Mucosa of descending colon (tissue), 3 donors: Measurements from ENCODE around the gene ADAMTSL1. TPM values are rescaled to one million over a fixed set of nuclear protein-coding genes. Genes with fewer than 3 reads are reported as not detected.

Source experiments
- ATAC-seq: fragments of 200-7000 bp; cut with Tn5 transposase; one replicate; pipeline ENCODE4 v1.9.1; 2020; ENCODE audit warnings: mild to moderate bottlenecking, moderate library complexity
- DNase-seq, 3 donors: peaks; one replicate each; pipeline ENCODE4 v3.0.0-alpha.2; 2020
- H3K36me3 ChIP-seq: fragments of 200-600 bp; one replicate; pipeline ENCODE4 v1.8.0; 2021; ENCODE audit warnings: low read depth, mild to moderate bottlenecking
- H3K4me1 ChIP-seq: fragments of 200-600 bp; one replicate; pipeline ENCODE4 v1.8.0; 2021; ENCODE audit warnings: low read depth, mild to moderate bottlenecking
- H3K4me3 ChIP-seq: fragments of 200-600 bp; one replicate; pipeline ENCODE4 v1.8.0; 2021; ENCODE audit warnings: mild to moderate bottlenecking
- H3K9me3 ChIP-seq: fragments of 200-600 bp; one replicate; pipeline ENCODE4 v1.8.0; 2021; ENCODE audit warnings: mild to moderate bottlenecking
- CTCF ChIP-seq: fragments of 200-600 bp; IDR thresholded peaks from one replicate; pipeline ENCODE4 v1.8.0; 2022; ENCODE audit warnings: antibody characterized with exemption, mild to moderate bottlenecking
- intact Hi-C, 2 donors: fragments of 100-400 bp; cut with DNase I in 1 of 2; cut with micrococcal nuclease in 1 of 2; formaldehyde crosslinking; loops; one replicate each; pipeline versions ENCODE4 v1.11.0 to v1.11.1; 2022; cut with DNase I, micrococcal nuclease
- total RNA-seq, 3 donors: library from RNA; stranded (reverse); fragmentation: NEBNext Ultra II Directional in 2 of 3; extraction: Animal tissue kit (Norgen Biotek cat#: 25700) in 2 of 3; gene quantifications; one replicate each; pipeline versions ENCODE4 v1.2.1 to v1.2.4, GENCODE V29; 2021 to 2023
- donor health status: DM: no; HTN: no; CAD: no; lungs with moderate emphysema.
- donor health status: DM: no; HTN: no; CAD: no.
- donor health status: DM: no; HTN: yes; CAD: no.

The ADAMTSL1 gene
- total RNA-seq, 3 donors from 2014 or later, result 10.1 to 32.1 (median 22.6) TPM

GRCh38 chr9:18478501-18479361 lies 4.8 kb downstream of the ADAMTSL1 start:
- ATAC-seq (no peak), DNase-seq (no peak)
- Histone ChIP-seq H3K4me1 (peaks cover 3% of the 10 kb centered on the region), H3K9me3 (no peaks in the 10 kb centered on the region), H3K36me3 (no peaks in the 10 kb centered on the region), H3K4me3 (no peak overlapping the region)
- intact Hi-C loops, result no loop called here
- TF ChIP-seq CTCF, result no peak

GRCh38 chr9:18479405-18479804 lies 5.5 kb downstream of the ADAMTSL1 start:
- TF ChIP-seq CTCF, result no peak
- intact Hi-C loops, result no loop called here

GRCh38 chr9:18480662-18481093 lies 6.7 kb downstream of the ADAMTSL1 start:
- H3K4me1 ChIP-seq, result no peaks in the 10 kb centered on the region
- intact Hi-C loops, result no loop called here
- no peak overlapping the region for H3K4me3 ChIP-seq
- no peak for TF ChIP-seq CTCF
- no peak for DNase-seq
- no peak for ATAC-seq
- H3K36me3 ChIP-seq, result no peaks in the 10 kb centered on the region
- no peaks in the 10 kb centered on the region for H3K9me3 ChIP-seq

More at GRCh38 chr9:18479405-18479804, 5.5 kb downstream of the ADAMTSL1 start:
- DNase-seq (no peak), ATAC-seq (no peak)
- Histone ChIP-seq H3K4me1 (peaks cover 3% of the 10 kb centered on the region), H3K9me3 (no peaks in the 10 kb centered on the region), H3K4me3 (no peak overlapping the region), H3K36me3 (no peaks in the 10 kb centered on the region)

- Histone ChIP-seq H3K4me1 (no peaks in the 10 kb centered on the region), H3K4me3 (no peak overlapping the region), H3K36me3 (no peaks in the 10 kb centered on the region), H3K9me3 (no peaks in the 10 kb centered on the region)
- no peak for TF ChIP-seq CTCF
- intact Hi-C loops, result no loop called here
- ATAC-seq (no peak), DNase-seq (no peak)
These were observed 8.4 kb downstream of the ADAMTSL1 start for GRCh38 chr9:18482371-18482770.

GRCh38 chr9:18485714-18486113 lies 11.8 kb downstream of the ADAMTSL1 start:
- H3K4me3 ChIP-seq, result no peak overlapping the region
- intact Hi-C loops, result no loop called here
- no peak for TF ChIP-seq CTCF
- no peaks in the 10 kb centered on the region for H3K36me3 ChIP-seq
- H3K9me3 ChIP-seq, result no peaks in the 10 kb centered on the region
- ATAC-seq (no peak), DNase-seq (no peak)
- H3K4me1 ChIP-seq, result no peaks in the 10 kb centered on the region
